HG02943 (cell line): ENCODE results near the gene C7orf33.
A peak's percentile ranks its signal among the peaks of the same experiment; 100 is the strongest.
"Not testable (repeated sequence)": the region's sequence is repeated elsewhere in the genome, so short reads cannot be mapped to it uniquely, and the experiment has no call there.

Experiments used
- ATAC-seq: cut with Tn5 transposase; IDR thresholded peaks from one replicate; pipeline ENCODE4 v1.9.1; 2021; ENCODE audit warnings: mild to moderate bottlenecking, low read depth, moderate library complexity; ENCODE audit not compliant: unreplicated experiment

The C7orf33 gene, protein sequence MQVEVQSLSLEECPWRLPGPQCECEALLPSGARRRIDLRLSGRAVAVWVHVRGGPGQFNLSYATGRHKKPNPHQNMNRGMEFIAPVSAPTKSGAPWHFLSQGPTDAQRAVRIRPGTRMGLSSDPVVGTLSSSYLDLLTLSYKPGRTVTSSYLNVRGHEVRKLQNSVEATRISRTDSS

GRCh38 chr7:148590471-148590870 is at the start of gene C7orf33:
C7orf33 (plus strand) TSS chr7:148590766; CDS start chr7:148590926, 160 bp downstream.
- ATAC-seq: no peak

GRCh38 chr7:148541891-148542504 is 48.6 kb upstream of the C7orf33 start:
- ATAC-seq: no peak

- no peak for ATAC-seq
Measured at GRCh38 chr7:148543302-148543701, 47.3 kb upstream of the C7orf33 start.

DNA sequence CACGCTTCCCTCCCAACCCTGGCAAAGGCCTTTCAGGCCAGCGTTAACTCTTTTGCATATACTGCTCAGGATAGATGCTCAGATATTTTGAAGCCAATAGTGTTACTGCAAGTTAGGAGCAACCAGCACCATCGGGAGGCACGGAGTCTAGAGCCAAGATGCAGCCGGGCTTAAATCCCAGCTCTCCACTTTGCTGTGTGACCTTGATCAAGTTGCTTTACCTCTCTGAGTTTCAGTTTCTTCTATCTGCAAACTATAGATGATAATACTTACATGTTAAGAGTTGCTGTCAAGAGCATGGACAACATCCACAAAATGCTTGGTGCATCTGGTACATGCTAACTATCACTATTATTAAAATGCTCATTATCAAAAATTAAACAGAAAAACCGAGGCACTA is 45.4 kb upstream of the C7orf33 start:
- no peak for ATAC-seq

GRCh38 chr7:148545932-148546331 is 44.6 kb upstream of the C7orf33 start:
- no peak for ATAC-seq

- no peak for ATAC-seq
Measured at GRCh38 chr7:148546857-148547256, 43.7 kb upstream of the C7orf33 start.

DNA sequence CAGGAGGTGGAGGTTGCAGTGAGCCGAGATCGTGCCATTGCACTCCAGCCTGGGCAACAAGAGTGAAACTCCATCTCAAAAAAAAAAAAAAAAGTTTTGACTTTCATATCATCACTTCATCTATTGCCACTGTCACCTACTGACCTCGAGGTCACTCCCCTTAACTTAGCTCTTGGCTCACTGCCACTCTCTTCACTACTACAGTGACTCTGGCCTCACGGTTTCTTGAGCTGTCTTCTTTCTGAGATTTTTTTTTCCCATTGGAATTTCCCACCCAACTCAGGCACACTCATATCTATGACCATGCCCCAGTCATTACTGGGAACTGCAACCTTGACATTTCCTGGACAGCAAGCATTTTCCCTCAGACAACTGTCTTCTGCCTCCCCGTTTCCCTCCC is 42.6 kb upstream of the C7orf33 start:
- no peak for ATAC-seq

DNA sequence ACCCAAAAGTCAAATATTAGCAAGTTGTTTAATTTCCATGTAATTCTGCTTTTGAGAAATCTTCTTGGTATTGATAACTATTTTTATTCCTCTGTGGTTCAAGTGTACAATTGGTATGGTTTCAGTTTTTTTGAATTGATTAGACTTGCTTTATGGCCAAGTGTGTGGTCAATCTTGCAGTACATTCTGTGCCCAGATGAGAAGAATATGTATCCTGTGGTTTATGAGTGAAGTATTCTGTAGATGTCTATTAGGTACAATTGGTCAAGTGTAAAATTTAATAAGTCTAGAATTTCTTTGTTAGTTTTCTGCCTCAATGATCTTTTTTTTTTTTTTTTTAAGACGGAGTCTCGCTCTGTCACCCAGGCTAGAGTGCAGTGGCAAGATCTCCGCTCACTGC is 36.6 kb upstream of the C7orf33 start:
- ATAC-seq: no peak

- ATAC-seq: no peak
Measured at GRCh38 chr7:148556892-148557291, 33.7 kb upstream of the C7orf33 start.

GRCh38 chr7:148558914-148559313 is 31.7 kb upstream of the C7orf33 start:
- ATAC-seq: no peak

GRCh38 chr7:148561099-148561498 is 29.5 kb upstream of the C7orf33 start:
- no peak for ATAC-seq

DNA sequence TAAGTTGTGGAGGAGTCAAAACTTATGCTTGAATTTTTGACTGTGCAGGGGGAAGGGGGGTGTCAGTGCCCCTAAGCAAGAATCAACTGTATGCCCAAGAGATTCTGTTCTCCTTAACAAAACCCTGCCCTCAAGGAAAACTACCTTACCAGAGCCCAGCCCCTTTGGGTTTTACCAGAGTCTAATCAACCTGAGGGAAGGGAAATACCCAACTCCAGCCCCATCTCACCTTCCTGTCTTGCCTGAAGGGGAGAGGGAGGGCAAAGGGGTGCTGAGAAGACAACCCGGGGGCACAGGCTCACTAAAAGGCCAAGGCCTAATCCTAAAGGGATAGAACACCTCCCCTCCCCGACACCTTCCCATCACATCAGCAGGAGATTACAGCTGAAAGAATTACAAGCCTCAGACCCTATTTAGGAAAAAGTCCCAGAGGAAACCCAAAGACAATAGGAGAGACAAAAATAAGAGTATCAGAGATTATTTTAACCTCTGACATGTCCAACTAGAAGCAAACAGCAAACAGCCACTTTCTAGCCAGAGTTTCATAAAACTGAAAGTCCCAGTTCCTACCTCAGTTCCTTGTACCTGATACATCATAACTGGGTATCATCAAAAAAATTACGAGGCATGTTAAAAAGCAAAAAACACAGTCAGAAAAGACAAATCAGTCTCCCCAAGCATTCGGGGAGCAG is 26.8 kb upstream of the C7orf33 start:
- ATAC-seq: no peak

- ATAC-seq: peak; percentile 65
Measured at GRCh38 chr7:148564275-148564951, 26.2 kb upstream of the C7orf33 start.

DNA sequence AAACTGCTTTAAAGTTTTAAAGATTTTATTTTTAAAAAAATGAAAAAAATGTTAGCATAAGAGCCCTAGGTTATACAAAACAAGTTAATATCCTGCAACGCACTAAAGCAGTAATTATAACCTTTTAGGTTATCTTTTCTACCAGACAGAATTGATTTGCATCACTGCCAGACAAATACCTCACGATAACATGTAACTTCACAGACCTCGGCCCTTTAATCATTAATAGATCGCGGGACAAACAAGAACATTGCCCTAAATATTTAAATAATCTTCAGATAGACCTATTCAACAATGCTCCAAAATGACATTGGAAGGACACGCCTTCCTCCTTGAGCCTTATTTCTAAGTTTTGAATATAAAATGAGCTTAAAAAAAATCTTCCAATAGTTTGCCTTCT is 23.8 kb upstream of the C7orf33 start:
- no peak for ATAC-seq

GRCh38 chr7:148567524-148567923 is 23.0 kb upstream of the C7orf33 start:
- ATAC-seq: no peak

DNA sequence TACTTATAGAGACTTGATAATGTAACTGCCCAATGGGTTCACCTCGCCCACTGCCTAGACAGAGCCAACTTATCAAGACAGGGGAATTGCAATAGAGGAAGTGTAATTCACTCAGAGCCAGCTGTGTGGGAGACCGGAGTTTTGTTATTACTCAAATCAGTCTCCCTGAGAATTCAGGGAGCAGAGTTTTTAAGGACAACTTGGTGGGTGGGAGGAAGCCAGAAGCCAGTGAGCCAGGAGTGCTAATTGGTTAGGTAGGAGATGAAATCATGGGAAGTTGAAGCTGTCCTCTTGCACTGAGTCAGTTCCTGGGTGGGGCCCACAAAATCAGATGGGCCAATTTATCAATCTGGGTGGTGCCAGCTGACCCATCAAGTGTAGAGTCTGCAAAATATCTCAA is 20.1 kb upstream of the C7orf33 start:
- no peak for ATAC-seq

DNA sequence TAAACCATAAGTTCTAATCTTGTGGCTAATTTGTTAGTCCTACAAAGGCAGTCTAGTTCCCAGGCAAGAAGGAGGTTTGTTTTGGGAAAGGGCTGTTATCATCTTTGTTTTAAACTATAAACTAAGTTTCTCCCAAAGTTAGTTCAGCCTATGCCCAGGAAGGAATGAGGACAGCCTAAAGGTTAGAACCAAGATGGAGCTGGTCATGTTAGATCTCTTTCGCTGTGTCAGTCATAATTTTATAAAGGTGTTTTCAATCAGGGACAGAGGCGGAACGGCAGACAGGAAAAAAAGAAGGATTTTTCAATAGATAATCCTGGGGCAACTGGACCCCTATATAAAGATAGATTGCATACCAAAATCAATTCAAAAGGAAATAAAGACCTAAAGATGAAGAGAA is 19.6 kb upstream of the C7orf33 start:
- not testable (repeated sequence) for ATAC-seq

DNA sequence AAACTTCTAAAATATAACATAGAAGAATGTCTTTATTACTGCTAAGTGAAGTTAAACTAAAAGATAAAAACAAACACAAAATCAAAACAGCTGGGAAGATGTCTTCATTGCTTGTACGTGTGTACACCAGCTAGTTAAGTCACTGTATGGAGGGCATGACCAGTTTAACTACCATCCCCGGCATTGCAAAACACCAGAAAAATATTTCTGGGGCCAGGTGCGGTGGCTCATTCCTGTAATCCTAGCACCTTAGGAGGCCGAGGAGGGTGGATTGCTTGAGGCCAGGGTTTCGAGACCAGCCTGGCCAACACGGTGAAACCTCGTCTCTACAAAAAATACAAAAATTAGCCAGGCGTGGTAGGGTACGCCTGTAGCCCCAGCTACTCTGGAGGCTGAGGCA is 19.2 kb upstream of the C7orf33 start:
- no peak for ATAC-seq

GRCh38 chr7:148572067-148572522 is 18.5 kb upstream of the C7orf33 start:
- ATAC-seq: no peak

- ATAC-seq: not testable (repeated sequence)
Measured at GRCh38 chr7:148573581-148573980, 17.0 kb upstream of the C7orf33 start.
